ENCODE data around the gene BRINP3. TPM values are rescaled to one million over a fixed set of nuclear protein-coding genes. Genes with fewer than 3 reads are reported as not detected.

BRINP3 gene
- total and polyA plus RNA-seq, 9 of the 15 experiments (the other 6 are each of a cell fraction or from before 2014, with no cell fraction given), result 0.09 to 0.75 (median 0.19) TPM; not detected in 1

- Histone ChIP-seq H3K4me3 (no peak overlapping the region), H3K36me3 (ENCODE audit: control insufficient read depth, insufficient read depth, low read length) (no peaks in the 10 kb centered on the region), H3K79me2 (ENCODE audit: control insufficient read depth, insufficient read depth, low read length) (no peaks in the 10 kb centered on the region), H3K9me1 (ENCODE audit: control insufficient read depth, insufficient read depth, low read length) (no peaks in the 10 kb centered on the region), H3K9ac (ENCODE audit: insufficient read depth in 1 of 2, low read depth in 2 of 2, low read length in 2 of 2) (no peak overlapping the region), H3K4me1 (replicated peaks in 1 of 2; ENCODE audit: control insufficient read depth in 2 of 2, insufficient read depth in 2 of 2, low read length in 2 of 2) (no peaks in the 10 kb centered on the region), H3K27me3 (ENCODE audit: control insufficient read depth in 2 of 2, insufficient read depth in 2 of 2, low read length in 2 of 2) (no peaks in the 10 kb centered on the region), H3K27ac (ENCODE audit: extremely low read depth, low read depth, low read length) (no peak overlapping the region), H2AFZ (ENCODE audit: low read depth, low read length) (no peak overlapping the region), H4K20me1 (replicated peaks; ENCODE audit: control insufficient read depth, insufficient read depth, low read length) (no peaks in the 10 kb centered on the region), H3K4me2 (ENCODE audit: insufficient read depth, low read length) (no peak overlapping the region), H3K9me3 (replicated peaks; ENCODE audit: control insufficient read depth, insufficient read depth, low read depth, low read length) (no peaks in the 10 kb centered on the region)
- no TSS peak for BruUV-seq (replicated peaks)
- in situ Hi-C loops (cut with MboI), result no loop called here
- DNase-seq (ENCODE audit: extremely low read depth in 1 of 4, low spot score in 3 of 4) (no peak), ATAC-seq (no peak), FAIRE-seq (no peak)
- CTCF ChIA-PET (ENCODE audit: low intra/inter-chr PET ratio), result no interaction called here
- intact Hi-C loops (cut with micrococcal nuclease), result no loop called here
- 11% methylated on average over 1 of the region's 1 CpG for WGBS (ENCODE audit: insufficient coverage, low coverage, missing lambda C conversion rate)
- POLR2A ChIA-PET, result no interaction called here
- TF ChIP-seq SRF (CRISPR knock-in tag; IDR thresholded peaks at IDR 0.05) (no peak), ZNF589 (CRISPR knock-in tag; IDR thresholded peaks at IDR 0.05; ENCODE audit: low read depth) (no peak), REST (IDR thresholded peaks at IDR 0.05; ENCODE audit: borderline replicate concordance) (no peak), REST (CRISPR knock-in tag; IDR thresholded peaks at IDR 0.05; ENCODE audit: low read depth) (no peak), CEBPG (CRISPR knock-in tag; IDR thresholded peaks at IDR 0.05) (no peak), CEBPG (tag; conservative IDR thresholded peaks at IDR 0.05 in 1 of 2, IDR thresholded peaks at IDR 0.05 in 1 of 2) (no peak), JUND (IDR thresholded peaks at IDR 0.05; ENCODE audit: borderline replicate concordance, low read depth, low read length) (no peak), JUND (tag; IDR thresholded peaks at IDR 0.05; ENCODE audit: borderline replicate concordance, low read depth, low read length) (no peak), CSDE1 (IDR thresholded peaks at IDR 0.05) (no peak), EP400 (IDR thresholded peaks at IDR 0.05) (no peak), E2F6 (IDR thresholded peaks at IDR 0.05; ENCODE audit: borderline replicate concordance in 1 of 2, extremely low read depth in 1 of 2, insufficient read depth in 1 of 2, insufficient read length in 1 of 2, low read depth in 1 of 2, low read length in 1 of 2, poor library complexity in 1 of 2, severe bottlenecking in 1 of 2) (no peak), RBM39 (optimal IDR thresholded peaks at IDR 0.05; ENCODE audit: low read depth, low read length) (no peak), ZNF79 (CRISPR knock-in tag; IDR thresholded peaks at IDR 0.05; ENCODE audit: low read depth) (no peak), ZNF121 (CRISPR knock-in tag; conservative IDR thresholded peaks at IDR 0.05) (no peak)
Observed at GRCh38 chr1:190472494-190472893, 5.2 kb downstream of the BRINP3 start.
